Activated CD4-positive, alpha-beta T cell treated with anti-CD3 and anti-CD28 coated beads for 24 hours (primary cell): ENCODE data around the gene MEF2C.

Experiments used
- DNase-seq, 2 donors: peaks; one replicate each; pipeline ENCODE4 v3.0.0-alpha.2; 2020; ENCODE audit warnings: low read depth in 2 of 2

The MEF2C gene

GRCh38 chr5:88829054-88829453 lies 53.9 kb downstream of the MEF2C start:
- DNase-seq = no peak

GRCh38 chr5:88827997-88828396 lies 55.0 kb downstream of the MEF2C start:
- no peak for DNase-seq

DNA sequence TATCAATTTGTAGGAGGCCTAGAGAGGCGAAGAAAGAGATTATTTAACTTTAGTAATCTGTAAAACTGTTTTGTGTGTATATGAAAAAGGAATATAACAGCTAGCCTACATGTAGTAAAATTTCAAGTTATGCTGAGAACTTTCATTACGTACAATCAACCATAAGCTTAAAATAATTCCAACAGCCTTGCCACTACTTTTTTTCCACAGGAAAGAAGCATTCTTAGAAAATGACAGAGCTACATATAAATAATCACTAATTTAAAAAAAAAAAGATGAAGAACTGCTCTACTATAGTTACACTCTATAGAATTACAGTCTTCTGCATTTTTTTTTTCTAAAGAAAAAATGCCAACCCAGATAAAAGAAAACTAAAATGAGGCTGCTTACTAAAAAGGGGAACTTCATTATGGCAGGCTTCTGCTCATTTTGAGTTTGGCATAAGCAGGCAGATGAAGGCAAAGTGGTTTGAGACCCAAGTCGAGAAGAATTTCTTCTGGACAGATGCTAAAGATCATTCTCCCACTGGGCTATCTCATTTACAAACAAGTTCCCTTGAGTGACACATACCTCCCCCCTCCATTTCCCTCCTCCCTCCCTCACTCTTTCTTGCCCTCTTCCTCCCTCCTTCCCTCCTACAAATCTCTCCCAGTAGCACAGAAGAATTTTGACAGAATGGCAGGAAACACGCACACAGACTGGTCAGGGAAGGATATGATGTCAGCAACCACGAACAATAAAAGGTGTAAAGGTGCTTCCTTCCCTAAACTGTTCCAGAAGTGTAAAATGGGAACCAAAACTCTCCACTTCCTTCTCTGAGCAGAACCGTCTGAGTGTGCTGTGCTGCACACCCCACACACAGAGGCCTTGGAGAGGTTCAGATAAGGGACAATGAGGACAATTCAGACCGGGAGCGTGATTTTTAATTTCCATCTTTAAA lies 56.1 kb downstream of the MEF2C start:
- DNase-seq = no peak

- DNase-seq = no peak
These were observed 57.2 kb downstream of the MEF2C start for GRCh38 chr5:88825584-88826315.

GRCh38 chr5:88824892-88825583 lies 57.9 kb downstream of the MEF2C start:
- DNase-seq = no peak

GRCh38 chr5:88824141-88824540 lies 58.8 kb downstream of the MEF2C start:
- DNase-seq = no peak

- no peak for DNase-seq
These were observed 59.8 kb downstream of the MEF2C start for GRCh38 chr5:88823201-88823600.

DNA sequence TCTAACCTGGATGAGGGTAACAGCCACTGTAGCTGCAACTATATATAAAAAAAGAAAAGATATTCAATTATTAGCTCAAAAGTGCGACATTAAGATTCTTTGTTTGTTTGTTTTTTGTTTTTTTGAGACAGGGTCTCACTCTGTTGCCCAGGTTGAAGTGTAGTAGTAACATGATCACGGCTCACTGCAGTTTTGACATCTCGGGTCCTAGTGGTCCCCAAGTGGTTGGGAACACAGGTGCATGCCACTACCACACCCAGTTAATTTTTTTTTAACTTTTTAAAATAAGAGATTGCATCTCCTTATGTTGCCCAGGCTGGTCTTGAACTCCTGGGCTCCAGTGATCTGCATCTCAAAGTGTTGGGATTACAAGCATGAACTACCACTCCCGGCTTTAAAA lies 61.8 kb downstream of the MEF2C start:
- DNase-seq = no peak

- no peak for DNase-seq
These were observed 62.4 kb downstream of the MEF2C start for GRCh38 chr5:88820581-88820980.

DNA sequence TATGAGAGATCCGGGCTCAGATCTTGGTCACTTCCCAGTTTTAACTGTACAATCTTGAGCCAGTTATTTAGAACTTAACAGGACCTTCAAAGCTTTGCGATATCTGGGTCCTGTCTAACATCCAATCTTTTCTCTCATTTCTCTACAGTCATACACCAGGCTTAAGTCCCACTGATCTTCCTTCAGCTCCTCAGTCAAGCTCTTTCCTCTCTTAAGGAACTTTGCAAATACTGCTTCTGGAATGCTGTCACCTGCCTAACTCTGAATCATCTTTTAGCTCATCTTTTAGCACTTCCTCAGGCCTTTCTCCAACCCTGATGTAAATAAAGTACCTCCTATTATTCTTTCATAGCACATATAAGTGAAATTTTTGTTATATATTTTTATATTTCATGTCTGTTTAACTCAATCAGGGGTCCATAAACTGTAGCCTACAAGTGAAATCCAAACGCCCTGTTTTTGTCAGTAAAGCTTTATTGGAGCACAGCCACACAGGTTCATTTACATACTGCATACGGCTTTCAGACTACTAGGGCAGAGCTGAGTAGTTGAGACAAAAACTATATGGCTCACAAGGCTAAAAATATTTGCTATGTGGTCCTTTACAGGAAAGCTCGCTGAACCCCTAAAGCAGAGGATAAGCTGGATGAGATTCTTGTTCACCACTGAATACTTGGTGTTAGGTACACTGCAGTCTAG lies 63.5 kb downstream of the MEF2C start:
- DNase-seq = no peak

DNA sequence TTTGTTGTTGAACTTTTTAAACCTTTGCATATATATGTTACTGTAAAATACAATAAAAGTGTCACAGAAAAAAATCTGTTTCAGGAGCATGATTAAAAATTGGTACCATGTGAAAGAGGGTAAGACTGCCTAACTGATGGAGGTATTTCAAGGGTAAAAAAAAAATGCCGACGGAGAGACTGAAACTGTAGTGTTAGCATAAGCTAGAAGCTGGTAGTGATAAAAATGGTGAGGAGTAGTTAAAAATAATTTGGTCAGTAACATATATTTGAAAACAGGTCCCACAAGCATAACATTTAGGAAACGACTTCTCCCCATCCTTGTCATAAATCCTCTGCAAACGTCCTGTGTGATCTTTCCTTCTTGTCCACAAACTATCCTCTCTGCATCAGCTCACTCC lies 64.7 kb downstream of the MEF2C start:
- DNase-seq = no peak

DNA sequence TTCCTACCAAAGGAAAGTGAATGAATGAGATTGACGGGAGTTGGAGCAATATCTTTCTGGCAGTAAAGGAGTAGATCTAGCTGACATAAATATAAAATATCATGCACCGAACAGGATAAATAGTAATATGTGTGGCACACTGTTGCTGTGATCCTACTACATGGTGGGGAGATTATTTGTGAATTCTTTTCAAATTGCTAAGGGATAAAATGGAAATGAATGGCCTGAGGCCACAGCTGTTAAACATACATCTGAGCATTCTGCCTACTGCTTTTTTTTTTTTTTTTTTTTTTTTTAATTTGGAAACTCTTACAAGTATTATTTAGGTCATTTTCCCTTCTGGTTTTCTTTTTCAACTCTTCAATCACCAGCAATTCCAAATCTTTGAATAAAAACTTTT lies 66.8 kb downstream of the MEF2C start:
- no peak for DNase-seq

GRCh38 chr5:88815050-88815789 lies 67.8 kb downstream of the MEF2C start:
- no peak for DNase-seq

DNA sequence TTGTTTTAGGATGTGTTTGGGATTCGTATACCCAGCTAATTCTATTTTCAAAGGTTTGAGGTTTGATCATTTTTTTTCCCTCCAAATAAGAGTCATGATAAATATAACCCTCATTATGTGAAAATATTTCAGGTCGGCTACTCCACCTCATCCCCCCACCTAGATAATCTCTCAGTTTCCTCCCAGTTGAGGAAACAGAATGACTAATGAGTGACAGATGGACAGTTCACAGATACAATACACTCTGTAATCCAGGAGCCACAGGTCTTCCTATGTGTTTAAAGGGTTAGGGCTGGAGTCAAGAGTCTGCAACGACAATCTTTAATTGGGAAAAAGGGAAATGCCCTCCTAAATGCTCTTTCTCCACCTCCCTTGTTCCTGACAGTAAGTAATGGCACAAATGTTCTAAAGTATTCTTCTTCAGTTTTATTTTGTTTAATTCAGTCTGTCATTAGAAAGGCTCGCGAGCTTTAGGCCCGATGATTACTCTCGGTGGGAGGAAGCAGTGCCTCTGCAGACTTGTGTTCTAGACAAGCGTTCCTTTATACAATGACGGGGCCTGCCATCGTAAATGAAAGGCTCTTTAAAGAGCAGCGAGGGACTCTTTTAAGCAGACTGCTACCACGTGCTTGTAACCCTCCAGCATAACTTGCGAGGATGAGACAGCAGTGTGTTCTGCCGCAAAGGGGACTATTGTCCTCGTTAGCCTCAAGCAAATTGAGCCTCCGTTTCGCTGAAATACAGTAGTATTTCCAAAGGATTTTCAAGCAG lies 69.0 kb downstream of the MEF2C start:
- DNase-seq = no peak

DNA sequence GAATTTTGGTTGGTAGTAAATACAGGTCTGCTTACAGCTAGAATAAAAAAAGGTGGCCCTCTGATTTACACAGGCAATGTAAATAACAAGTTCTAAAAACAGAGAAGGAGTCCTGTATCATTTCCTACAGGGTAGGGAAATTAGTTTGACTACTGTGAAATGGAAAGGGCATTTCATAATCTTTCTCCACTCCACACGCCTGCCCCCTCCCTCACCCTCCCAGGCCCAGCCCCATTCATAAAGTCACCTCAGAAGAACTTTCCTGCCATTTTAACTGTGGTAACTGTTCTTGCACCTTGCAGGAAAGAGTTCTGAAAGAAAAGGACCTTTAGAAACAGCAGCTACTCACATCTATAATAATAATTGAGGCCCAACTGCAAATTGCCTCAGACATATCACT lies 69.7 kb downstream of the MEF2C start:
- DNase-seq = no peak

DNA sequence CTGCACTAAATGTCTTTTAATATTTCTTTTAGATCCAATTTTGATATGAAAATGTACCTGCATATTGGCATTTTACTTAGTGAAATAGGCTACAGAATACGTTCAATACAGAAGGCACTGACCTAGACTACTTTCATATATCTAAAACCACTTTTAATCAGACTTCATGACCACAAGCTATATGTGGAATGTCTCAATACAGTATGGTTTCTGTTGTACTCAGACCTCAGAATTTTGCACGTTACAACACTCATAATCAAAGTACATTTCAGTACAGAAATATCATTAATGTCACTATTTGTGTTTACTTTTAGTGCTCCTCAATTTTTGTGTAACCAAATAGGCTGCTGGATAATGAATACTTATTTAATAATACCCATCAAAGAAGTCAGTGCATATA lies 74.8 kb downstream of the MEF2C start:
- DNase-seq = no peak

DNA sequence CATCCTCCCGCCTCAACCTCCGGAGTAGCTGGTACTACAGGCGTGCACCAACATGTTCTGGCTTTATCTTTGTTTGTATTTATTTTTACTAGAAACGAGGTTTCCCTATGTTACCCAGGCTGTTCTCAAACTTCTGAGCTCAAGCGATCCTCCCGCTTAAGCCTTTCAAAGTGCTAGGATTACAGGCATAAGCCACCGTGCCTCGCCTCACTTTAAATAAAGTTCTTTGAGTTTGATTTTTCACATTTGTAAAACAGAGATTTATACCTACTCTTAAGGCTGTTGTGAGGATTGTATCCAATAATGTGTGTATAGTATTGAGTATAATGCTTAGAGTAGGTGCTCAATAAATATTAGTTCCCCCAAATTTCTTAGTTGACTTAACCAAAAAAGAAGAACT lies 75.7 kb downstream of the MEF2C start:
- DNase-seq = no peak

DNA sequence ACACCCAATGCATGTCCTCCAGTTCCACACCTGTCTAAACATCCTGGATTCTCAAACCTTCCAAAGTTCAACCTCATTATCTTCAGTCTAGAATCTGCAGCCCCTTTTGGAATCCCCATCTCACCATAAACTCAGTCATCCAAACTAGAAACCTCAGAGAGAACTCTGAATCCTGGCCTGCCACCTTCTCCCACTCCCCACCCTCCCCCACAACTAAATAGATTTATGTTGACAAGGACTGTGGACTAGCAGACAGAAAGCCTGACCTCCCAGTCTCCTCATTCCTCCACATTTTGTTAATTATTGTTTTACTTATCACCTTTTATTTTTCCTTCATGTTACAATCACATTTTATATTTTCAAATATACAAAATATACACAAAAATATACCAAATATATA lies 76.6 kb downstream of the MEF2C start:
- no peak for DNase-seq

GRCh38 chr5:88805151-88805784 lies 77.7 kb downstream of the MEF2C start:
- DNase-seq = no peak

DNA sequence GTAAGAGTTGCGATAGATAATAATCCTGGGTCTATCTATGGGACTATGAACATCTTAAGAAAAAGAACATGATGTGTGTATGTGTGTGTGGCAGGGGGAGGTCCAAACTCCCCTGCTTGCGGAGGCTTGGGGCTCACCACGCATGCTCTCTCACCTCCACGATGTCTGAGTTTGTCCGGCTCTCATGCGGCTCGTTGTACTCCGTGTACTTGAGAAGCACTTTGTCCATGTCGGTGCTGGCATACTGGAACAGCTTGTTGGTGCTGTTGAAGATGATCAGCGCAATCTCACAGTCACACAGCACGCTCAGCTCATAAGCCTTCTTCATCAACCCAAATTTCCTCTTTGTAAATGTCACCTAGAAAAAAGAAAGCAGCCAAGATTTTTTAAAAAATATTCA lies 78.5 kb downstream of the MEF2C start:
- no peak for DNase-seq
